Heart right ventricle (tissue), 16 donors: ENCODE data around the gene SEC63. TPM values are rescaled to one million over a fixed set of nuclear protein-coding genes. Genes with fewer than 3 reads are reported as not detected.

Source experiments
- ATAC-seq, 8 donors: fragments of 200-7000 bp; cut with Tn5 transposase; one replicate each; pipeline ENCODE4 v1.9.1; 2020; ENCODE audit warnings: mild to moderate bottlenecking in 8 of 8, moderate library complexity in 8 of 8, moderate number of reproducible peaks in 1 of 8
- DNase-seq, 2 donors: peaks; one replicate each; pipeline ENCODE4 v3.0.0-alpha.2; 2020
- H3K27ac ChIP-seq, 10 donors: fragments of 200-600 bp; sonication (generic) in 2 of 10; one replicate each; pipeline versions ENCODE4 v1.5.0 to v1.8.0; 2020 to 2022; ENCODE audit warnings: mild to moderate bottlenecking in 3 of 10
- H3K27me3 ChIP-seq, 7 donors: fragments of 200-600 bp; one replicate each; pipeline ENCODE4 v1.8.0; 2021 to 2022; ENCODE audit warnings: mild to moderate bottlenecking in 2 of 7
- H3K36me3 ChIP-seq, 9 donors: fragments of 200-600 bp; sonication (generic) in 1 of 9; one replicate each; pipeline versions ENCODE4 v1.5.0 to v1.8.0; 2020 to 2022; ENCODE audit warnings: mild to moderate bottlenecking in 2 of 9
- H3K4me1 ChIP-seq, 9 donors: fragments of 200-600 bp; sonication (generic) in 1 of 9; one replicate each; pipeline versions ENCODE4 v1.5.0 to v1.8.0; 2020 to 2022; ENCODE audit warnings: mild to moderate bottlenecking in 4 of 9
- H3K4me3 ChIP-seq, 10 donors: fragments of 200-600 bp; sonication (generic) in 2 of 10; one replicate each; pipeline versions ENCODE4 v1.5.0 to v1.8.0; 2020 to 2022; ENCODE audit warnings: mild to moderate bottlenecking in 7 of 10, moderate library complexity in 2 of 10
- H3K9me3 ChIP-seq, 11 donors: fragments of 200-600 bp in 10 of 11; sonication (generic) in 2 of 11; one replicate each; pipeline versions ENCODE4 v1.5.0 to v1.8.0; 2013 to 2022; ENCODE audit warnings: mild to moderate bottlenecking in 2 of 11, control low read depth in 1 of 11, moderate library complexity in 1 of 11
- CTCF ChIP-seq, 9 donors: fragments of 200-600 bp; sonication (generic) in 2 of 9; IDR thresholded peaks; one replicate each; pipeline versions ENCODE4 v1.5.0 to v1.8.0; 2021 to 2022; ENCODE audit warnings: antibody characterized with exemption in 9 of 9, mild to moderate bottlenecking in 5 of 9, moderate library complexity in 1 of 9
- WGBS, 2 donors: extraction: QIAGEN DNeasy Blood & Tissue Kit; methylation state at CpG; one replicate each; pipeline ENCODE4 v1.1.7; 2013; ENCODE audit warnings: inconsistent platforms in 1 of 2; 5-methylcytosine and 5-hydroxymethylcytosine counted together
- intact Hi-C, 10 donors: fragments of 100-400 bp; cut with DNase I; formaldehyde crosslinking; loops; one replicate each; pipeline versions ENCODE4 v1.11.1 to v1.14.2; 2022
- polyA plus RNA-seq, 2 donors: library from polyadenylated mRNA; stranded (reverse); fragments of 200-250 nt; gene quantifications; one replicate each; pipeline ENCODE4 v1.2.3, GENCODE V29; 2013
- total RNA-seq, 10 donors: library from RNA; stranded (reverse); fragmentation: NEBNext Ultra II Directional in 3 of 10; extraction: Animal tissue kit (Norgen Biotek cat#: 25700) in 3 of 10; gene quantifications; one replicate each; pipeline versions ENCODE4 v1.2.1 to v1.2.4, GENCODE V29; 2021 to 2023
- donor health status: Arrhythmogenic right ventricular cardiomyopathy.
- donor health status: ischemic (EF 13 %, LVEDD 7.1; RV severe dilation, severe dysfunction).
- donor health status: healthy with polysubstance abuse.
- donor health status: DM: no; HTN: yes; CAD: no.
- donor health status: DM: no; HTN: no; CAD: no.
- donor health status: ischemic (EF 25% LVEDD 6.9; RV normal size, moderate dysfunction).
- donor health status: ischemic (EF 25% LVEDD 5.7; RV mildly dilated, moderate dysfunction).
- donor health status: healthy.
- donor health status: DM: yes; HTN: yes; CAD: no.
- donor health status: Ischemic cardiomyopathy.
- donor health status: ischemic (EF 35%, LVEDD 5.7; RV mildly dilated, moderate dysfunction).
- donor health status: nonischemic (EF 11% LVEDD 7.7; RV severe dilation, severe dysfunction).
- donor health status: DM: yes; HTN: yes; CAD: no.
- donor health status: PGD.
- donor health status: ischemic (EF 29% LVEDD 5.4; RV normal size, mild dysfunction).
- donor health status: nonischemic (EF 23%, LVEDD 6.1; RV moderate dilation, normal function).

SEC63 gene
- total and polyA plus RNA-seq, 12 donors = 22.5 to 68.3 (median 51.7) TPM

- peaks cover 0 to 20% (median 8%) of the 10 kb centered on the region in 9 donors for H3K4me1 ChIP-seq
- H3K9me3 ChIP-seq = no peaks in the 10 kb centered on the region
- H3K4me3 ChIP-seq = peak overlapping the region in 3 of 10 donors; percentile 26 to 34 (median 33)
- DNase-seq = no peak
- intact Hi-C loops = no loop called here
- WGBS, 2 donors = 22 to 27% methylated on average over 5 of the region's 5 CpGs
- H3K27me3 ChIP-seq = peaks cover 0 to 49% (median 21%) of the 10 kb centered on the region in 7 donors
- peak in 1 of 8 donors; percentile 56 for ATAC-seq
- no peaks in the 10 kb centered on the region for H3K36me3 ChIP-seq
- H3K27ac ChIP-seq = peak overlapping the region in 1 of 10 donors; percentile 48
- no peak for TF ChIP-seq CTCF (IDR thresholded peaks at IDR 0.05)
Observed at GRCh38 chr6:107819964-107820337, 138.1 kb downstream of the SEC63 start.

DNA sequence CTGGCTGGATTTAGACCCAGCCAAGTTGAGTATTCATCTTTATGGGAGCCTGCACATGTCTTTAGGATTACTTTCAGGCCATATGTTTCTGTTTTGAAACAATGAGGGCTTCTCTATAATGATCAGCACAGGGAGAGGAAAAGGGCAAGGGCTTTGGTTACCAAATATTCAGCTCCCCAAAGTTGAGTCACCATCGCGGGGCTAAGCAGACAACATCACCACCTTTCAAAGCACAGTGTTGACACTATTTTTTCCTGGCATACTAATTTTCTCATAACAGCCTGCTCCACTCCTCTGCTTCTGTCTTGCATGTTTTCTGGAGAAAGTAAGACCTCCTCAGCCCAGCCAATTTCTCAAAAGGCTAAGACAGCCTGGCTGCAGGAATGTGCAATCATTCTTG, 138.8 kb downstream of the SEC63 start:
- 82 to 93% methylated on average over 2 of the region's 2 CpGs for WGBS, 2 donors
- TF ChIP-seq CTCF (IDR thresholded peaks at IDR 0.05) = no peak
- Histone ChIP-seq H3K4me3 (no peak overlapping the region), H3K27ac (no peak overlapping the region), H3K9me3 (no peaks in the 10 kb centered on the region), H3K27me3 (peaks cover 0 to 44% (median 16%) of the 10 kb centered on the region in 7 donors), H3K36me3 (no peaks in the 10 kb centered on the region), H3K4me1 (peaks cover 0 to 20% (median 8%) of the 10 kb centered on the region in 9 donors)
- ATAC-seq (no peak), DNase-seq (no peak)
- intact Hi-C loops = no loop called here

- no peaks in the 10 kb centered on the region for H3K36me3 ChIP-seq
- TF ChIP-seq CTCF (IDR thresholded peaks at IDR 0.05) = no peak
Observed at GRCh38 chr6:107818272-107818671, 139.7 kb downstream of the SEC63 start.

DNA sequence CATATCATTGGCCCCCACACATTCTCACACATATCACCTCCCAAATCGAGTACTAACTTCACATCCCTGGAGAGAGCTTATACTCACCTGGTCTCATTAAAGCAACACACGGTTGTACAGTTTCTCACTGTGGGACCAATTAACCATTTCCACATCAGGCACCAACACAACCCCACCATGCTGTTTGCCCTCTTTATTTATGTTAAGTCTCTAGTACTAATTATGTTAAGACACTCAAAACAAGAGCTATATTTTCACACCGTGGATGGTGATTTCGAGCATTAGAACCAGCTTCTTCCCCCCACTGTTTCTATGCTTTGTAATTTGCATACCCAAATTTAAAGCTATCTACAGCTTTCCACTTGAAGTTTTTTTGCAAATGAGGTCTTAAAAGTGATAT, 140.2 kb downstream of the SEC63 start:
- Histone ChIP-seq H3K36me3 (no peaks in the 10 kb centered on the region), H3K4me3 (no peak overlapping the region), H3K27ac (no peak overlapping the region), H3K9me3 (no peaks in the 10 kb centered on the region), H3K27me3 (peaks cover 0 to 36% (median 6%) of the 10 kb centered on the region in 7 donors), H3K4me1 (peaks cover 0 to 20% (median 8%) of the 10 kb centered on the region in 9 donors)
- WGBS, 2 donors = 79% methylated on average over 4 of the region's 4 CpGs
- intact Hi-C loops = no loop called here
- no peak for DNase-seq
- no peak for ATAC-seq
- no peak for TF ChIP-seq CTCF (IDR thresholded peaks at IDR 0.05)

More at GRCh38 chr6:107818272-107818671, 139.7 kb downstream of the SEC63 start:
- H3K4me3 ChIP-seq = no peak overlapping the region
- peaks cover 0 to 41% (median 9%) of the 10 kb centered on the region in 7 donors for H3K27me3 ChIP-seq
- H3K27ac ChIP-seq = no peak overlapping the region
- ATAC-seq = no peak
- intact Hi-C loops = no loop called here
- H3K4me1 ChIP-seq = peaks cover 0 to 20% (median 8%) of the 10 kb centered on the region in 9 donors
- WGBS, 2 donors = 44 to 94% methylated on average over 1 of the region's 1 CpG
- DNase-seq = no peak
- no peaks in the 10 kb centered on the region for H3K9me3 ChIP-seq

Other genes starting within 250 kb of the SEC63 start
- under 1 TPM in 5 of 10 donors, not detected in 5; 0.17 to 0.86 (median 0.44) TPM for gene SCML4, start 133.9 kb downstream of the SEC63 start, total RNA-seq
- under 1 TPM; 0.06 to 0.15 TPM for gene SCML4, start 133.9 kb downstream of the SEC63 start, polyA plus RNA-seq
- 10 to 100 TPM; 34.5 to 57.9 (median 42.3) TPM for gene OSTM1, start 116.5 kb upstream of the SEC63 start, total RNA-seq
- 10 to 100 TPM; 17.3 to 19.5 TPM for gene OSTM1, start 116.5 kb upstream of the SEC63 start, polyA plus RNA-seq
- gene NR2E1, start 207.8 kb upstream of the SEC63 start, total RNA-seq = not detected
- gene NR2E1, start 207.8 kb upstream of the SEC63 start, polyA plus RNA-seq = not detected